ENCODE data around the gene ENTPD8. TPM values are rescaled to one million over a fixed set of nuclear protein-coding genes. Genes with fewer than 3 reads are reported as not detected.
"Not testable (repeated sequence)": the region's sequence is repeated elsewhere in the genome, so short reads cannot be mapped to it uniquely, and the experiment has no call there.

The ENTPD8 gene
- total RNA-seq, 1 experiment from 2014 or later, result not detected

GRCh38 chr9:137411260-137411644 is 29.9 kb downstream of the ENTPD8 start:
- no peaks in the 10 kb centered on the region for H3K36me3 ChIP-seq (ENCODE audit: low read depth, low read length)
- DNase-seq, result no peak
- peaks cover 21% of the 10 kb centered on the region for H3K4me1 ChIP-seq (ENCODE audit: insufficient read depth, low read length)
- peaks cover 3% of the 10 kb centered on the region; the same call in 1 of the 2 replicates for H3K79me2 ChIP-seq (ENCODE audit: low read length)
- no peak overlapping the region for H3K9ac ChIP-seq (ENCODE audit: low read length)
- no TSS peak for BruUV-seq (replicated peaks)
- H3K27me3 ChIP-seq (ENCODE audit: low read length), result no peaks in the 10 kb centered on the region
- intact Hi-C loops (cut with micrococcal nuclease), result no loop called here
- H3F3A ChIP-seq (ENCODE audit: low read length, unreplicated experiment), result no peaks in the 10 kb centered on the region
- no peak overlapping the region; the same call in 1 of the 2 replicates for H3K4me2 ChIP-seq (ENCODE audit: low read length)
- TF ChIP-seq EZH2 (IDR thresholded peaks at IDR 0.05; ENCODE audit: low read length, unreplicated experiment) (no peak), EZH2phosphoT487 (IDR thresholded peaks at IDR 0.05; ENCODE audit: borderline replicate concordance, low read length) (no peak)
- ATAC-seq, result no peak
- no peaks in the 10 kb centered on the region for H4K20me1 ChIP-seq (ENCODE audit: low read length)
- ChIA-PET POLR2A (ENCODE audit: unreplicated experiment) (no interaction called here), CTCF (no interaction called here)
- H3K4me3 ChIP-seq (ENCODE audit: low read length), result no peak overlapping the region
- H3K9me2 ChIP-seq (replicated peaks; ENCODE audit: low read length), result no peaks in the 10 kb centered on the region
- no peak overlapping the region for H3K27ac ChIP-seq (ENCODE audit: low read length)
- no peaks in the 10 kb centered on the region for H3K9me3 ChIP-seq (ENCODE audit: low read length)
- no peak overlapping the region for H2AFZ ChIP-seq (ENCODE audit: low read length)

- Histone ChIP-seq H3K9ac (ENCODE audit: low read length) (no peak overlapping the region), H3K4me3 (ENCODE audit: low read length) (no peak overlapping the region), H2AFZ (ENCODE audit: low read length) (no peak overlapping the region), H3K4me2 (ENCODE audit: low read length) (no peak overlapping the region; the same call in 1 of the 2 replicates), H3K79me2 (ENCODE audit: low read length) (peaks cover 3% of the 10 kb centered on the region; the same call in 1 of the 2 replicates), H3K27ac (ENCODE audit: low read length) (no peak overlapping the region), H3K27me3 (ENCODE audit: low read length) (no peaks in the 10 kb centered on the region), H3K9me2 (replicated peaks; ENCODE audit: low read length) (no peaks in the 10 kb centered on the region), H3K4me1 (ENCODE audit: insufficient read depth, low read length) (peaks cover 21% of the 10 kb centered on the region), H4K20me1 (ENCODE audit: low read length) (no peaks in the 10 kb centered on the region), H3K9me3 (ENCODE audit: low read length) (no peaks in the 10 kb centered on the region), H3K36me3 (ENCODE audit: low read depth, low read length) (no peaks in the 10 kb centered on the region), H3F3A (ENCODE audit: low read length, unreplicated experiment) (no peaks in the 10 kb centered on the region)
- intact Hi-C loops (cut with micrococcal nuclease), result no loop called here
- no peak for DNase-seq
- BruUV-seq (replicated peaks), result no TSS peak
- ATAC-seq, result no peak
- ChIA-PET POLR2A (ENCODE audit: unreplicated experiment) (no interaction called here), CTCF (no interaction called here)
- TF ChIP-seq EZH2phosphoT487 (IDR thresholded peaks at IDR 0.05; ENCODE audit: borderline replicate concordance, low read length) (no peak), EZH2 (IDR thresholded peaks at IDR 0.05; ENCODE audit: low read length, unreplicated experiment) (no peak), CTCF (conservative IDR thresholded peaks at IDR 0.05; ENCODE audit: low read depth, low read length) (no peak)
These were observed 30.3 kb downstream of the ENTPD8 start for GRCh38 chr9:137410891-137411249.

- H3K9me3 ChIP-seq (ENCODE audit: low read length); H3K4me3 ChIP-seq (ENCODE audit: low read length); H3F3A ChIP-seq (ENCODE audit: low read length, unreplicated experiment); H3K9me2 ChIP-seq (replicated peaks; ENCODE audit: low read length); H3K79me2 ChIP-seq (ENCODE audit: low read length); DNase-seq; H2AFZ ChIP-seq (ENCODE audit: low read length); POLR2A ChIA-PET (ENCODE audit: unreplicated experiment); BruUV-seq (replicated peaks); intact Hi-C loops (cut with micrococcal nuclease); ATAC-seq; H3K4me2 ChIP-seq (ENCODE audit: low read length); H3K27me3 ChIP-seq (ENCODE audit: low read length); H4K20me1 ChIP-seq (ENCODE audit: low read length); H3K9ac ChIP-seq (ENCODE audit: low read length); CTCF ChIA-PET; H3K36me3 ChIP-seq (ENCODE audit: low read depth, low read length); H3K27ac ChIP-seq (ENCODE audit: low read length): not testable (repeated sequence)
- peaks cover 21% of the 10 kb centered on the region for H3K4me1 ChIP-seq (ENCODE audit: insufficient read depth, low read length)
These were observed 30.8 kb downstream of the ENTPD8 start for GRCh38 chr9:137410236-137410890.

GRCh38 chr9:137409515-137409914 is 31.6 kb downstream of the ENTPD8 start:
- no peak overlapping the region for H3K4me3 ChIP-seq (ENCODE audit: low read length)
- no peaks in the 10 kb centered on the region for H3K9me2 ChIP-seq (replicated peaks; ENCODE audit: low read length)
- no peak overlapping the region for H3K27ac ChIP-seq (ENCODE audit: low read length)
- no peak for ATAC-seq
- no peak for TF ChIP-seq EZH2phosphoT487 (IDR thresholded peaks at IDR 0.05; ENCODE audit: borderline replicate concordance, low read length)
- no peak for TF ChIP-seq CTCF (conservative IDR thresholded peaks at IDR 0.05; ENCODE audit: low read depth, low read length)
- TF ChIP-seq EZH2 (IDR thresholded peaks at IDR 0.05; ENCODE audit: low read length, unreplicated experiment), result no peak
- peaks cover 21% of the 10 kb centered on the region for H3K4me1 ChIP-seq (ENCODE audit: insufficient read depth, low read length)
- no peaks in the 10 kb centered on the region for H3K36me3 ChIP-seq (ENCODE audit: low read depth, low read length)
- H4K20me1 ChIP-seq (ENCODE audit: low read length), result no peaks in the 10 kb centered on the region
- POLR2A ChIA-PET (ENCODE audit: unreplicated experiment), result no interaction called here
- no TSS peak for BruUV-seq (replicated peaks)
- no peak overlapping the region for H3K9ac ChIP-seq (ENCODE audit: low read length)
- no peaks in the 10 kb centered on the region for H3K9me3 ChIP-seq (ENCODE audit: low read length)
- no peak for DNase-seq
- intact Hi-C loops (cut with micrococcal nuclease), result no loop called here
- no peak overlapping the region for H3K4me2 ChIP-seq (ENCODE audit: low read length)
- peaks cover 3% of the 10 kb centered on the region; the same call in 1 of the 2 replicates for H3K79me2 ChIP-seq (ENCODE audit: low read length)
- H2AFZ ChIP-seq (ENCODE audit: low read length), result no peak overlapping the region
- CTCF ChIA-PET, result no interaction called here
- H3F3A ChIP-seq (ENCODE audit: low read length, unreplicated experiment), result no peaks in the 10 kb centered on the region
- H3K27me3 ChIP-seq (ENCODE audit: low read length), result no peaks in the 10 kb centered on the region
